CD8-positive, alpha-beta memory T cell (primary cell): ENCODE results near the gene ADGRF3. TPM values are rescaled to one million over a fixed set of nuclear protein-coding genes. Genes with fewer than 3 reads are reported as not detected.
A peak's percentile ranks its signal among the peaks of the same experiment; 100 is the strongest.

Experiments
- CTCF ChIA-PET: fragments of 350-600 bp; sonication (Branson Sonifier 250); formaldehyde crosslinking; loops from one replicate; lab custom pipeline; 2021; ENCODE audit warnings: antibody characterized with exemption; lab: Charles Lee
- POLR2A ChIA-PET: fragments of 350-600 bp; sonication (Branson Sonifier 250); formaldehyde crosslinking; loops from one replicate; lab custom pipeline; 2021; ENCODE audit warnings: antibody characterized with exemption; lab: Charles Lee
- DNase-seq, 5 donors: peaks; one replicate each; pipeline versions ENCODE4 v3.0.0 to v3.0.0-alpha.2; 2020 to 2022; ENCODE audit warnings: mixed read lengths in 1 of 5
- H3K27ac ChIP-seq: one replicate; pipeline ENCODE4 v1.7.0; 2013; ENCODE audit warnings: low read depth, mild to moderate bottlenecking, low read length, moderate library complexity
- H3K27me3 ChIP-seq: 2 replicates; pipeline ENCODE4 v1.7.0; 2013; ENCODE audit warnings: low read length, mild to moderate bottlenecking; ENCODE audit not compliant: insufficient read depth, poor library complexity, severe bottlenecking
- H3K36me3 ChIP-seq: 2 replicates; pipeline ENCODE4 v1.7.0; 2013; ENCODE audit warnings: mild to moderate bottlenecking, low read length, moderate library complexity; ENCODE audit not compliant: insufficient read depth
- H3K4me1 ChIP-seq: 2 replicates; pipeline ENCODE4 v1.7.0; 2013; ENCODE audit warnings: mild to moderate bottlenecking, low read length, moderate library complexity; ENCODE audit not compliant: insufficient read depth
- H3K4me3 ChIP-seq: 2 replicates; pipeline ENCODE4 v1.7.0; 2013; ENCODE audit warnings: mild to moderate bottlenecking, low read length
- H3K9me3 ChIP-seq: 2 replicates; pipeline ENCODE4 v1.7.0; 2013; ENCODE audit warnings: mild to moderate bottlenecking, low read length
- H3K27ac Mint-ChIP-seq, 8 donors: one replicate each; pipeline ENCODE4 v1.8.0; 2020 to 2021; ENCODE audit warnings: mixed read lengths in 8 of 8, mild to moderate bottlenecking in 6 of 8, inconsistent platforms in 3 of 8, moderate library complexity in 3 of 8
- H3K27me3 Mint-ChIP-seq, 2 donors: one replicate each; pipeline ENCODE4 v1.8.0; 2020 to 2021; ENCODE audit warnings: mixed read lengths in 2 of 2, mild to moderate bottlenecking in 1 of 2, moderate library complexity in 1 of 2
- H3K36me3 Mint-ChIP-seq, 3 donors: one replicate each; pipeline ENCODE4 v1.8.0; 2020 to 2021; ENCODE audit warnings: mixed read lengths in 3 of 3, inconsistent platforms in 1 of 3, mild to moderate bottlenecking in 1 of 3
- H3K4me1 Mint-ChIP-seq, 3 donors: one replicate each; pipeline ENCODE4 v1.8.0; 2020 to 2021; ENCODE audit warnings: mixed read lengths in 3 of 3, inconsistent platforms in 1 of 3, mild to moderate bottlenecking in 1 of 3
- H3K4me3 Mint-ChIP-seq, 7 donors: one replicate each; pipeline ENCODE4 v1.8.0; 2020 to 2021; ENCODE audit warnings: mixed read lengths in 7 of 7, mild to moderate bottlenecking in 6 of 7, moderate library complexity in 4 of 7, inconsistent platforms in 2 of 7
- H3K9me3 Mint-ChIP-seq, 5 donors: one replicate each; pipeline ENCODE4 v1.8.0; 2020 to 2022; ENCODE audit warnings: mixed read lengths in 5 of 5, mild to moderate bottlenecking in 3 of 5, moderate library complexity in 2 of 5, inconsistent platforms in 1 of 5
- polyA plus RNA-seq: library from polyadenylated mRNA; unstranded; fragments of 300-500 nt; fragmentation: Illumina TruSeq; gene quantifications from one replicate; pipeline ENCODE4 v1.2.3, GENCODE V29; 2021
- total RNA-seq, 2 experiments: library from RNA; stranded (reverse); gene quantifications; one replicate each; pipeline ENCODE4 v1.2.3, GENCODE V29; 2021

ADGRF3 gene
- total and polyA plus RNA-seq, 3 experiments from 2014 or later: 0.43 to 4.0 (median 2.6) TPM

DNA sequence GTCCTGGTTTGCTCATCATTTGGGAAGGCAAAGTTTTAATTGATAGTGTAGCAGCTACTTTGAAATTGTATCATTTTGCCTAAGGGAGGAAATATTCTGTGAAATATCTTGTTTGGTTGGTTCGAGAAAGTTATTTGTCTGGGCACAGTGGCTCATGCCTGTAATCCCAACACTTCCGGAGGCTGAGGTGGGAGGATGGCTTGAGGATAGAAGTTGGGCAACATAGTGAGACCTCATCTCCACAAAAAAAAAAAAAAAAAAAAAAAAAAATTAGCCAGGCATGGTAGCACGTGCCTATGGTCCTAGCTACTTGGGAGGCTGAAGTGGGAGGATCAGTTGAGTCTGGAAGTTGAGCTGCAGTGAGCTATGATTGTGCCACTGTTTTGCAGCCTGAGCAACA is 3.1 kb upstream of the ADGRF3 start:
- peak overlapping the region in 4 of 8 donors; percentile 12 to 75 (median 56) for H3K27ac Mint-ChIP-seq
- POLR2A ChIA-PET: interaction anchor here (0.6 to 0.7 kb wide), 2 partner anchors 40 to 1055 kb away, joined by 4 read pairs; no protein-coding TSS in a partner anchor
- DNase-seq: no peak
- no peaks in the 10 kb centered on the region for H3K27me3 Mint-ChIP-seq
- no peak overlapping the region for H3K4me3 Mint-ChIP-seq
- Histone ChIP-seq H3K36me3 (no peaks in the 10 kb centered on the region), H3K4me1 (peaks cover 27% of the 10 kb centered on the region), H3K9me3 (no peaks in the 10 kb centered on the region), H3K27me3 (no peaks in the 10 kb centered on the region), H3K4me3 (no peak overlapping the region), H3K27ac (no peak overlapping the region)
- CTCF ChIA-PET: no interaction called here
- peaks cover 40 to 69% (median 63%) of the 10 kb centered on the region in 3 donors for H3K4me1 Mint-ChIP-seq
- H3K9me3 Mint-ChIP-seq: no peaks in the 10 kb centered on the region
- H3K36me3 Mint-ChIP-seq: peaks cover 0 to 24% (median 5%) of the 10 kb centered on the region in 3 donors

- peaks cover 43 to 72% (median 59%) of the 10 kb centered on the region in 3 donors for H3K4me1 Mint-ChIP-seq
- peak overlapping the region; percentile 85 for H3K27ac ChIP-seq
- no peaks in the 10 kb centered on the region for H3K27me3 ChIP-seq
- H3K9me3 Mint-ChIP-seq: no peaks in the 10 kb centered on the region
- POLR2A ChIA-PET: interaction anchor here (0.6 to 0.7 kb wide), 2 partner anchors 48 to 155 kb away, joined by 3 to 6 read pairs; no protein-coding TSS in a partner anchor
- H3K27ac Mint-ChIP-seq: peak overlapping the region; percentile 85 to 100 (median 98)
- peaks cover 36% of the 10 kb centered on the region for H3K4me1 ChIP-seq
- DNase-seq: no peak
- peak overlapping the region; percentile 94 to 100 (median 98) for H3K4me3 Mint-ChIP-seq
- H3K36me3 ChIP-seq: no peaks in the 10 kb centered on the region
- H3K36me3 Mint-ChIP-seq: peaks cover 0 to 18% (median 0%) of the 10 kb centered on the region in 3 donors
- peak overlapping the region; percentile 93 for H3K4me3 ChIP-seq
- no peaks in the 10 kb centered on the region for H3K27me3 Mint-ChIP-seq
- no peaks in the 10 kb centered on the region for H3K9me3 ChIP-seq
- CTCF ChIA-PET: no interaction called here
These were observed 787 bp upstream of the ADGRF3 start for GRCh38 chr2:26347286-26347865.

DNA sequence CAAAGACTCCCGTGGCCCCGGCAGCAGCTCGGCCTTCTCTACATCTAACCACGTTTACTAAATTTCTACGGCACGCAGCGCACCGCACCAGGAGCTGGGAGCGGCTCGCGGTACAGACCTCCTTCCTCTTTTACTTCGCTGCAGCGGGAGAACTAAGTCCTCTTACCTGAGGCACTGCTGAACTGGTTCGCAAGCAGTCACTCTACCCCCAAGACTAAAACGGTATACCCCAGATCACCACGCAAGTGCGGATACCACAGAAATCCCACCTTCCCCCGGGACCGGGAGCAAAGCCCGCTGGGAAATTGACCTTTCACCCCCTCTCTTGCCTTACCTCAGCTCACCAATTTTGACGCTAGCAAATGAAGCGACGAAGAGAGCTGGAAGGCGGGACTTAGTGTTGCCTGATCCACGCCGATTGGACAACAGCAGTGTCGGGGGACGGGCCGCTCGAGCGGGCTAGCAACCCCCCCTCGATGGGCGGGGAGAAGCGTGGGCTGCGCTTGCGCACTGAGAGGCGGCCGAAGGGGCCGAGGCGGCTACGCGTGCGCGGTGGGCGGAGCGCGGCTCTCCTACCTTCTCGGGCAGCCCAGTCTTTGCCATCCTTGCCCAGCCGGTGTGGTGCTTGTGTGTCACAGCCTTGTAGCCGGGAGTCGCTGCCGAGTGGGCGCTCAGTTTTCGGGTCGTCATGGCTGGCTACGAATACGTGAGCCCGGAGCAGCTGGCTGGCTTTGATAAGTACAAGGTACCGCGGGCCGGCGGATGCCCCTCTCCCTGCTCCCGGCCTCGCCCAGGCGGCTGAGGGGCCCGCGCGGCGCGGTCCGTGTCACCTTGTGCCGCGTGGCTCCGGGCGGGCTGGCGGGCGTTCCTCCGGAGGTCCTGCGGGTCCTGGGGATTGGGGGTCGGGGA is 790 bp downstream of the ADGRF3 start, which contains the start of gene SELENOI:
Gene SELENOI (plus strand): TSS at position 599 of the 909 bp plus-strand sequence. CDS start 90 bp downstream, at position 689.
- no peaks in the 10 kb centered on the region for H3K27me3 Mint-ChIP-seq
- H3K36me3 Mint-ChIP-seq: peaks cover 0 to 16% (median 0%) of the 10 kb centered on the region in 3 donors

GRCh38 chr2:26345283-26345544 is 1.4 kb downstream of the ADGRF3 start:
- Histone ChIP-seq H3K36me3 (no peaks in the 10 kb centered on the region), H3K27ac (peak overlapping the region; percentile 85), H3K27me3 (no peaks in the 10 kb centered on the region), H3K4me3 (peak overlapping the region; percentile 93), H3K4me1 (peaks cover 36% of the 10 kb centered on the region), H3K9me3 (no peaks in the 10 kb centered on the region)
- Mint-ChIP-seq H3K9me3 (no peaks in the 10 kb centered on the region), H3K27ac (peak overlapping the region; percentile 85 to 100 (median 98)), H3K36me3 (peaks cover 0 to 16% (median 0%) of the 10 kb centered on the region in 3 donors), H3K27me3 (no peaks in the 10 kb centered on the region), H3K4me3 (peak overlapping the region; percentile 94 to 100 (median 98)), H3K4me1 (peaks cover 37 to 55% (median 43%) of the 10 kb centered on the region in 3 donors)
- CTCF ChIA-PET: interaction anchor here (1.8 to 2.1 kb wide), 2 partner anchors 11 to 14 kb away, joined by 4 to 12 read pairs; no protein-coding TSS in a partner anchor
- DNase-seq: no peak
- POLR2A ChIA-PET: interaction anchor here (0.6 to 1.4 kb wide), 4 partner anchors 100 to 1072 kb away, joined by 3 to 9 read pairs (median 4); partner anchors contain the start of genes HADHA and HADHB

More for the DNA sequence above, 790 bp downstream of the ADGRF3 start, which contains the start of gene SELENOI:
- Histone ChIP-seq H3K36me3 (no peaks in the 10 kb centered on the region), H3K4me3 (peak within 1 kb of the TSS; percentile 93), H3K9me3 (no peaks in the 10 kb centered on the region), H3K27ac (peak within 1 kb of the TSS; percentile 85), H3K4me1 (peaks cover 36% of the 10 kb centered on the region), H3K27me3 (no peaks in the 10 kb centered on the region)
- Mint-ChIP-seq H3K4me1 (peaks cover 37 to 60% (median 48%) of the 10 kb centered on the region in 3 donors), H3K9me3 (no peaks in the 10 kb centered on the region), H3K4me3 (peak within 1 kb of the TSS; percentile 94 to 100 (median 98)), H3K27ac (peak within 1 kb of the TSS; percentile 85 to 100 (median 98))
- DNase-seq: peak; percentile 99 to 100 (median 100)
- POLR2A ChIA-PET: interaction anchor here (0.6 to 1.4 kb wide), 4 partner anchors 101 to 1072 kb away, joined by 3 to 9 read pairs (median 4); partner anchors contain the start of genes HADHA and HADHB
- CTCF ChIA-PET: interaction anchor here (1.2 to 2.1 kb wide), 3 partner anchors 10 to 161 kb away, joined by 4 to 12 read pairs (median 4); no protein-coding TSS in a partner anchor

GRCh38 chr2:26344581-26345282 is 1.9 kb downstream of the ADGRF3 start:
- no peaks in the 10 kb centered on the region for H3K27me3 Mint-ChIP-seq
- Histone ChIP-seq H3K27ac (peak overlapping the region; percentile 85), H3K4me3 (peak overlapping the region; percentile 93), H3K27me3 (no peaks in the 10 kb centered on the region), H3K36me3 (no peaks in the 10 kb centered on the region), H3K9me3 (no peaks in the 10 kb centered on the region), H3K4me1 (peaks cover 36% of the 10 kb centered on the region)
- ChIA-PET CTCF (interaction anchor here (1.0 to 2.1 kb wide), 3 partner anchors 8 to 14 kb away, joined by 3 to 12 read pairs (median 4); no protein-coding TSS in a partner anchor), POLR2A (interaction anchor here (0.6 to 1.2 kb wide), 2 partner anchors 160 to 1071 kb away, joined by 3 to 4 read pairs; no protein-coding TSS in a partner anchor)
- peak overlapping the region; percentile 94 to 100 (median 98) for H3K4me3 Mint-ChIP-seq
- peaks cover 0 to 18% (median 3%) of the 10 kb centered on the region in 3 donors for H3K36me3 Mint-ChIP-seq
- H3K4me1 Mint-ChIP-seq: peaks cover 37 to 55% (median 43%) of the 10 kb centered on the region in 3 donors
- no peaks in the 10 kb centered on the region for H3K9me3 Mint-ChIP-seq
- H3K27ac Mint-ChIP-seq: peak overlapping the region; percentile 85 to 100 (median 98)
- peak in 1 of 5 donors; percentile 8 for DNase-seq

DNA sequence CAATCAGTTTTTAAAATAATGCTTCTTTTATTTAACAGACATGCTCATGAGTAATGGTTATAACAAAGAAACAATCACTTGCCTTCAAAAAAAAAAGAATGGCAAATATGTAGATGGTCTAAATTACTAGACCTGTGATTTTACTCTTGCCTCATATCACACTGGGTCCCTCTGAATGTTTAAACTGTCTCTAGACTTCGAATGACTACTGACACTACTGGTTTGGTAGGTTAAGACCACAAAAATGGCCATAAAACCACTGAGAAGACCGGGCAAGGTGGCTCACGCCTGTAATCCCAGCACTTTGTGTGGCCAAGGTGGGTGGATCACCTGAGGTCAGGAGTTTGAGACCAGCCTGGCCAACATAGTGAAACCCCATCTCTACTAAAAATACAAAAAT is 5.8 kb downstream of the ADGRF3 start:
- Histone ChIP-seq H3K36me3 (no peaks in the 10 kb centered on the region), H3K27me3 (no peaks in the 10 kb centered on the region), H3K4me3 (no peak overlapping the region), H3K4me1 (peaks cover 15% of the 10 kb centered on the region), H3K9me3 (no peaks in the 10 kb centered on the region), H3K27ac (no peak overlapping the region)
- ChIA-PET CTCF (no interaction called here), POLR2A (no interaction called here)
- Mint-ChIP-seq H3K36me3 (peaks cover 0 to 11% (median 3%) of the 10 kb centered on the region in 3 donors), H3K4me3 (no peak overlapping the region), H3K27me3 (no peaks in the 10 kb centered on the region), H3K4me1 (peaks cover 15 to 29% (median 23%) of the 10 kb centered on the region in 3 donors), H3K27ac (peak overlapping the region in 2 of 8 donors; percentile 15 to 56), H3K9me3 (no peaks in the 10 kb centered on the region)
- no peak for DNase-seq

- peaks cover 0 to 5% (median 0%) of the 10 kb centered on the region in 3 donors for H3K4me1 Mint-ChIP-seq
- DNase-seq: no peak
- ChIA-PET POLR2A (no interaction called here), CTCF (no interaction called here)
- peaks cover 0 to 5% (median 3%) of the 10 kb centered on the region in 3 donors for H3K36me3 Mint-ChIP-seq
- H3K4me3 Mint-ChIP-seq: no peak overlapping the region
- H3K36me3 ChIP-seq: no peaks in the 10 kb centered on the region
- no peaks in the 10 kb centered on the region for H3K27me3 ChIP-seq
- H3K9me3 Mint-ChIP-seq: no peaks in the 10 kb centered on the region
- H3K27me3 Mint-ChIP-seq: no peaks in the 10 kb centered on the region
- H3K9me3 ChIP-seq: no peaks in the 10 kb centered on the region
- no peak overlapping the region for H3K27ac Mint-ChIP-seq
- H3K4me1 ChIP-seq: no peaks in the 10 kb centered on the region
- H3K27ac ChIP-seq: no peak overlapping the region
- no peak overlapping the region for H3K4me3 ChIP-seq
These were observed 9.3 kb downstream of the ADGRF3 start for GRCh38 chr2:26337298-26337697.
